HEK293 (cell line): Measurements from ENCODE around the gene RPP30.

ENCODE experiments used
- PATZ1 ChIP-seq: fragments of 450-650 bp; formaldehyde crosslinking; IDR thresholded peaks from 2 replicates; pipeline ENCODE4 v1.5.1; 2016; ENCODE audit warnings: missing biosample characterization, missing genetic modification characterization
- REST ChIP-seq: fragments of 450-650 bp; formaldehyde crosslinking; IDR thresholded peaks from 2 replicates; pipeline ENCODE4 v1.5.1; 2016; ENCODE audit warnings: missing biosample characterization, missing genetic modification characterization
- TCF7L2 ChIP-seq: IDR thresholded peaks from 2 replicates; pipeline ENCODE4 v1.6.1; 2011; ENCODE audit warnings: low read depth, mild to moderate bottlenecking, inconsistent platforms, low read length, moderate library complexity, borderline replicate concordance
- ZNF174 ChIP-seq: fragments of 450-650 bp; formaldehyde crosslinking; IDR thresholded peaks from 2 replicates; pipeline ENCODE4 v1.5.0; 2017; ENCODE audit warnings: missing biosample characterization, mild to moderate bottlenecking, missing genetic modification characterization
- ZNF26 ChIP-seq: fragments of 450-650 bp; formaldehyde crosslinking; IDR thresholded peaks from 2 replicates; pipeline ENCODE4 v1.5.1; 2016; ENCODE audit warnings: missing biosample characterization, missing genetic modification characterization
- ZNF404 ChIP-seq: fragments of 450-650 bp; formaldehyde crosslinking; IDR thresholded peaks from 2 replicates; pipeline ENCODE4 v1.5.1; 2017; ENCODE audit warnings: missing biosample characterization, missing genetic modification characterization
- ZNF473 ChIP-seq: fragments of 450-650 bp; formaldehyde crosslinking; IDR thresholded peaks from 2 replicates; pipeline ENCODE4 v1.5.1; 2017; ENCODE audit warnings: missing biosample characterization, missing genetic modification characterization
- ZNF664 ChIP-seq: fragments of 450-650 bp; formaldehyde crosslinking; IDR thresholded peaks from 2 replicates; pipeline ENCODE4 v1.5.1; 2016; ENCODE audit warnings: missing biosample characterization, missing genetic modification characterization

GRCh38 chr10:90885176-90885575 is 13.4 kb downstream of the RPP30 start:
- TF ChIP-seq ZNF26, result no peak
- TF ChIP-seq ZNF404 (tag by site-specific recombination), result no peak
- no peak for TF ChIP-seq PATZ1 (tag by site-specific recombination)
- TF ChIP-seq TCF7L2, result no peak
- no peak for TF ChIP-seq ZNF473 (tag by site-specific recombination)
- no peak for TF ChIP-seq REST (tag by site-specific recombination)
- TF ChIP-seq ZNF664 (tag by site-specific recombination), result no peak
- TF ChIP-seq ZNF174 (tag by site-specific recombination), result no peak
